HG02943 (cell line): ENCODE results near the gene MYO7A.

Experiments
- ATAC-seq: cut with Tn5 transposase; IDR thresholded peaks from one replicate; pipeline ENCODE4 v1.9.1; 2021; ENCODE audit warnings: mild to moderate bottlenecking, low read depth, moderate library complexity; ENCODE audit not compliant: unreplicated experiment

Gene MYO7A

DNA sequence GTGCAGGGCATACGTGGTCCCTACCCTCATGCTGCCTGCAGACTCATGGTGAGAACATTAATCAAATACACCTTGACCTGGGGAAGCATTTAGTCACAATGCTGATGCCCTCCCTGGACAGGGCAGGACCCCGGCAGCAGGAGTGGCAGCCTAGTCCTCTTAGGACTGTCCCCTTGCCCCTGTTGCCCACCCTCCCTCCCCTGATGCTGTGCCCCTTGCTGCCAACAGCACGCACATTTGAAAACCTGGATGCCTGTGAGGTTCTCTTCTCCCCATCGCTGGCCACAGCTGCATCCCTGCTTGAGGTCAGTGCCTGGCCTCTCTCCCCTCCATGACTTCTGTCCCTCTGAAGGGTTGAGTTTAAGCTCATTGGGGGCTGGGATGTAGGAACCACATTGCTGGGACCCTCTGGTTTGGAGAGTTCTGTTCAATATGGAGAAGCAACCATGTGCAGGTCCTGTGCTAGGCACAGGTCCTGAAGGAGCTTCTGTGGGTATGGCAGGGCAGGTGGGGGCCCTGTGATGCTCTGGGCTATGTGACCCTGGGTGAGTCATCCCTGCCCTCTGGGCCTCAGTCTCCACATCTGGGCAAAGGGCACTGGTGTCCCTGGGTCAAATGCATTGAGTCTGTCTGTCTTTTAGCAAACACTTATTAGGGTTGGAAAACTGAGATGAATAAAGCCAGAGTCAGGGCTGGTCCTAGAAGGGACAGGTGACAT lies 31.3 kb downstream of the MYO7A start:
- ATAC-seq: no peak

DNA sequence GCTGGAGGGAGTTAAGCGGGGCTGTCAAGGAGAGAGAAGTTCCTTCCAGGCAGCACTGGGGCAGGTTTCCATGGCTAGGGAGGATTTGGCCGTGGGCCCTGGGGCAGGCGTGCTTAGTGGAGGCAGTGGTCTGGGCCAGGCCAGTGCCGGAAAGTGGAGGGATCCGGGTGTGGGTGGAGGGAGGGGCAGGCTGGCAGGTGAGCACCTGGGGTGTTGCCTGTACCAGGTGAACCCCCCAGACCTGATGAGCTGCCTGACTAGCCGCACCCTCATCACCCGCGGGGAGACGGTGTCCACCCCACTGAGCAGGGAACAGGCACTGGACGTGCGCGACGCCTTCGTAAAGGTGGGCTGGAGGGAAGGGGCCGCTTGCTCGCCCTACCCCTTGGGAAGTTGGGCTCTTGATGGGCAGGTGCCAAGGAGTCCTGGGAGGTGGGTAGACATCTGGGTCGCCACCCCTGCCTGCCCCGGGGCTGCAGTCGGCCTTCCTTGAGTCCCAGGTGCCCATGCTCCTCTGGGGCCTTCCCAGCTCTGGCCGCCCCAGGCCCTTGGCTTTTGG lies 32.0 kb downstream of the MYO7A start:
- ATAC-seq: no peak

DNA sequence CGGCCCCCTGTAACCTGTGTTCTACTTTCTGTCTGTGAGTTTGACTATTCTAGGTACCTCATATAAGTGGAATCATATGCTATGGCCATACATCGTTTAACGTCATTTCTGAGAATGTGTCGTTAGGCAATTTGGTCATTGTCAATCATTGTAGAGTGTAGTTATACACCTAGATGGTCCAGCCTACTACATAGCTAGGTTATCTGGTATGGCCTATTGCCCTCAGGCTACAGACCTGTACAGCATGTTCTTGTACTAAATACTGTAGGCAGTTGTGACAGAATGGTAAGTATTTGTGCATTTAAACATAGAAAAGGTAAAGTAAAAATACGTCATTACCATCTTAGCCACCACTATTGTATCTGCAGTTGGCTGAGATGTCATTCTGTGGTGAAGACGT lies 35.2 kb downstream of the MYO7A start:
- no peak for ATAC-seq

DNA sequence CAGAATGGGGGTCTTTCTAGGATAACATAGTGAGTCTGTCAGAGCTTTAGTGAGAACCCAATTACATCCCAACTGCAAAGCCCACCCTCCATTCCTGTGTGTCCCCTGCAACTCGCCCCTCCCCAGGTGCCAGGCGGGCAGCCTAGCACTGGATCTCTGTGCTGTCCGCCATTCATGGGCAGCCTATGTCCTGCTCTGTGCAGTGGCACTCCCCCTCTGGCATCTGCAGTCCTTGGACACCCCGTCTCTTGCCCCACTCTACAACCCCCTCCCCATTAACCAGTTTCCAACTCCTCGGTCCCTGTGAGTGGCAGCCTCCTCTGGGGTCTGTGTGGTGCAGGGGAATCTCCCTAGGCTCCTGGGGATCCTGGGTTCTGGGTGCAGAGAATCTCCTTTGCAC lies 37.0 kb downstream of the MYO7A start:
- no peak for ATAC-seq

DNA sequence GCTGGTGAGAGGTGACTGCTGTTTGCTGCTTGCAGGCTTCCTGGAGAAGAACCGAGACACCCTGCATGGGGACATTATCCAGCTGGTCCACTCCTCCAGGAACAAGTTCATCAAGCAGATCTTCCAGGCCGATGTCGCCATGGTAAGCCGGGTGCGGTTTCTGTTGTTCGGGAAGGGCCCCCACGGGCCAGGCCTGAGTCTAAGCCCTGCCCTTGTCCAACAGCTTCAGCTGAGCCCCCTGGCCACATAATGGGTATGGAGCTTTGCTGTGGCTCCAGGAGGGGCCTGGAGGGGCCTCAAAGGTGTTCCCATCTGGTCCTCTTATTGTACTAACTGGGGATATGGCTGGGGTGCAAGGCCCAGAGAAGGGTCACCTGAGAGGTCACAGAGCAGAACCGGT lies 38.0 kb downstream of the MYO7A start:
- no peak for ATAC-seq

DNA sequence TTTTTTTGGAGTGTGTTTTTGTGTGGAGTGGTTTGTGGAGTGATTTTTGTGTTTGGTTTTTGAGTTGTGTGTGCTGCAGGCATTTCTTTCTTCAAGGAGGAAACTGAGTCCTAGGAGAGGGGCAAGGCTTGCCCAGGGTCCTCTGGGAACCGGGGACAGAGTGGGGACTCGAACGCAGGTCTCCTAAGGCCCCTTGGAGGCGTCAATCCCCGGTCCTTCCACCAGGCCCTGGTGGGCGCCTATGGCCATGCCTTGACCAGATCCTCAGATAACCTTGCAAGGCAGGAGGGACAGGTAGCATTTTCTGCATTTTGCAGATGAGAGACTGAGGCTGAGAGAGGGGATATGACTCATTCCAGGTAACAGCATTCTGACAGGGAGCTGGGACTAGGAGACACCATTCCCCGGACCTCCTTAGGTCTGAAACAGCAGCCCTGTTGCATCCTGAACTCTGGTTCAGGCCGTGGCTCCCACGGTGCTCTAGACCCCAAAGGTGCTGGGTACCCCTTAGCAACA lies 39.1 kb downstream of the MYO7A start:
- ATAC-seq: no peak

DNA sequence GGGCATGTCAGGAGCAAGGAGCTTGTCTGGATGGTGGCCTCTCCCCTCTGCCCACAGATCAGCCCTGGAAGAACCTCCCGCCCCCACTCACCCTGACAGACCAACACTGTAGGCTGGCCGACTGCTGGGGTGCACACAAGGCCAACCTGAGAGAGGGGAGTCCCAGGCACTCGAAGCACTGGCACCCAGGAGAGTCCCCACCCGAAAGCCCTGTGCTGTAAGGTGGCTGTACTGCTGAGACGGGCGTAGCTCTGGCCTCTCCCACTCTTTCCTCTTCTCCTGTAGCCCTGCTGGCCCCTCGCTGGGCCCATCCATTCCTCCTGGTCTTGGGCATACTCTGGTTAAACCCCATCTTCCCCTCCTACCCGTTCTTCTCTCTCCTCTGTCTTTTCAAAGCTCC lies 39.7 kb downstream of the MYO7A start:
- ATAC-seq: no peak

DNA sequence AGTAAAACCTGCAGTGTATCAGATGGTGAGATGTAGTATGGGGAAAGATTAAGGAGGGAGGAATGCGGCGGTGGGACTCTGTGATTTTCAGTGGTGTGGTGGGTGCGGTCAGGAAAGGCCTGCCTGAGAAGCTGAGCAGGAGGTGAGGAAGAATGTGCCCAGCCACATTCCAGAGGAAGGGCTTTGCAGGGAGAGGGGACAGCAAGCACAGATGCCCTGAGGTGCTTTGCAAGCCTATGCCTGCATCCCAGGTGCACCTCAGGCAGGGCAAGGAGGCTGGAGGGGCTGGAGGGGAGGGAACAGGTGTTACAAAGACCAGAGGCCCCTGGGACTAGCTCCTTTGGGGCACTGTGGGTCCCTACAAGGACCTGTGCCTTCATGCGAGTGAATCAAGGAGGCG lies 42.1 kb downstream of the MYO7A start:
- ATAC-seq: no peak

DNA sequence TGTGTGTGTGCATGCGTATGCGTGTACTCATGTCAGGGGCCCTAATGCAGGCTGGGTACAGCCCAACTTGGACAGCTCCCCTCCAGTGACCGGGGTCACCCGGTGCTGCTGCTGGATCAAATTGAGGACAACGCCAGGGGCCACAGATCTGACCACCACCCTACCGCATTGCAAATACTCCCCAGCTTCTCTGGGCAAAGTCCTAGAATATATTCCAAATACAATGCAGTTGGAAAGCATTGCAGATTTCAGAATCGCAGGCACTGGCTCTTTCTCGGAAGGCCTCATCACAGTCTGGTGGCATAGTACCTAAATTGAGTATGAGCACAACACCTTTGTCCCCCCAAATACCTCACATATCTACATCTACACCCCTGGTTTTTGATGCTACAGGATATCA lies 43.2 kb downstream of the MYO7A start:
- ATAC-seq: no peak

DNA sequence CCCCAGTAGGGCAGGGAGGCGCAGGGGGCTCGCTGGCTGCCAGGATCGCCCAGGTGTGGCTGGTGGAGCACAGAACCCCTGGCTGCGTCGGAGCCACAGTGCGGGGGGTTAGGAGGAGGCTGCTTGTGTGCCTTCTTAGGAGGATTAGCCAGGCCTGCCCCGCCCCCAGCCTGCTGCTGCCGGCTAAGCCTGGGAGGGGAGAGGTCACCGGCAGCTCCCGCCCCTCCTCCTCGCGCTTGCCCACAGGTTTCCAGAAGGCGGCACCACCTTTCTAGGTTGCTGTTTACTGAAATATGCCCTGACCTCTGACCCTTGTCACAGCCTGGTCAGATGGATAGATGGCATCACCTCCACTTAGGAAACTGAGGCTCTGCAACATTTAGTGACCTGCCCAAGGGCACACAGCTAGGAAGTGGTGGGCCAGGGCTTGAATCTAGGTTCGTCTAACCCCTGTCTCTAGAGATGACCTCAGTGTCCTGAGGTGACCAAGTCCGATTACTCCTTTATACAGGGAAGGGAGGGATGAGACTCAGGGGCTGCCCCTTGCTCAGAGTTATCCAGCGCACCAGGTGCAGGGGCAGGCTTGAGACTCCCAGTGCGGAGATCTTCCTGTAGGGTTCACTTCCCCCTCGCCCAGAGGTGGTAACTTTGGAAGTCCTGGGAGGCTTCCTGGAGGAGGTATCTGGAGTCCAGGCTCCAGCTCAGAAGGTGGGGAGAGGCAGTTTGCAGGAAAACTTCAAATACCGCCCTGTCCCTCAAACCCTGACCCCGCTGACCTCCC lies 44.0 kb downstream of the MYO7A start:
- no peak for ATAC-seq

DNA sequence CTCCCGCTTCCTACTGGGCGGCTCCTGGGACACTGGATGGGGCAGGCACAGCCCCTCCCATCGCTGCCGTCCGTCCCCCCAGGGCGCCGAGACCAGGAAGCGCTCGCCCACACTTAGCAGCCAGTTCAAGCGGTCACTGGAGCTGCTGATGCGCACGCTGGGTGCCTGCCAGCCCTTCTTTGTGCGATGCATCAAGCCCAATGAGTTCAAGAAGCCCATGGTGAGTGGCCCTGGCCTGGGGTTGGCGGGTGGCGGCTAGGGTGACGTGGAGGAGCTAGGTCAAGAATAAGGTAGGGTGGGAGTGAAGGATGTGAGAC lies 44.6 kb downstream of the MYO7A start:
- ATAC-seq: no peak

DNA sequence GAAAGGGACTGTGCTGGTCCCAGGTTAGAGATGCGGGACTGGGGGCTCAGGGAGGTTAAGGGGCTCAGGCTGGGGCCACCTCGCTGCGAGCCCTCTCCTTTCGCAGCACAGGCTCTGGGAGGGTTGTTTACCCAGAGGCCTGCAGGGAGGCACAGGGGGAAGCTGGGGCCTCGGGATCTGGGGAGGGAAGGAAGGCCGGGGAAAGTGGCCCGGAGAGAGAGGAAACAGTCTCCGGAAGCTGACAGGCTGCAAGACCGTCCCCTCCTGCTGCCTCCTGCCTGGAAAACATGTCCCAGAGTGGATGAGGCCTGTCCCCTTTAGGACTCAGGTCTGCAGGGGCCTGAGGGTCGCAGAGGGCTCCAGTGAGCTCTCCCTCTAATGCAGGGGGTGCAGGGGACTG lies 45.4 kb downstream of the MYO7A start:
- ATAC-seq: no peak

DNA sequence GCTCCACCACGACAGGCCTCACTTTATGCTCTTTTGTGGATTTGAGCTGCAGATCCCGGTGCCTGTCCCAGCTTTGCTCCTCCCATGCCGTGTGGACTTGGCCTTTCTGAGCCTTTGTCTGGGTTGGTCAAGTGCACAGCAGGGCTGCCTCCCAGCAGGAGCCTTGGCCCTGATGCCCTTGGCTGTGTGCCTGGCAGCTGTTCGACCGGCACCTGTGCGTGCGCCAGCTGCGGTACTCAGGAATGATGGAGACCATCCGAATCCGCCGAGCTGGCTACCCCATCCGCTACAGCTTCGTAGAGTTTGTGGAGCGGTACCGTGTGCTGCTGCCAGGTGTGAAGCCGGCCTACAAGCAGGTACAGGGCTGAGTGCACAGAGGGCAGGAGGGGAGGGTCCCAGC lies 46.5 kb downstream of the MYO7A start:
- ATAC-seq: no peak

DNA sequence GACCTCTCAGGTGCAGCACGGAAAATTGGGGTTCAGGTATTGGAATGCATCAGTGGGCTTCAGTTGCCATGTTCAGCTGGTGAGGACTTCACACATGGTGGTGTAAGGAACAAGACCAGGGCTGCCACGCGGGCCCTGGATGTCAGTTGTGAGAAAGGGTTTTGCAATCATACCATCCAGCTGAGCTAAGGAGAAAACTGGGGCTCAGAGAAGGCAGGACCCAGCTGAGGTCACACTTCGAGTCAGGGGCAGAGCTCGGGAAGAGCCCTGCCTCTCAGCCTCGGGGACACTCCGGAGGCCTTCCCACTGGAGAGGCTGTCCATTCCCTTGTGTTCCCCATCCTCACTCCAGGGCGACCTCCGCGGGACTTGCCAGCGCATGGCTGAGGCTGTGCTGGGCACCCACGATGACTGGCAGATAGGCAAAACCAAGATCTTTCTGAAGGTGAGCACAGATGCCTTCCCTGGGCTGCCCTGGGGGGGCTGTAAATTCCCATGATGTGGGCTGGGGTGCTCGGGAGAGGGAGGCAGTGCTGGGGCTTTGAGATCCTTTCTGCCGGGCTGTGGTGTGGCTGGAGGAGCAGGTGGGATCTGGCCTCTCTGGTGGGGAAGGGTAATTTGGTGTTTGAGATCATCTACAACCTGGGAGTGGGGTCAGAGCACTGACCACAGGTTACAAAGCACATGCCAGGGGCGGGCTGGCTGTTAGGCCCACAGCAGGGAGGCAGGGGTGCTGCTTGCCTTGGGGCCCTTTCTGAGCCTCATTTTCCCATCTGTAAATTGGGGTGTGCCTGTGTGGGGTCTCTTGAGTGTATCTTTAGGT lies 47.2 kb downstream of the MYO7A start:
- ATAC-seq: no peak

DNA sequence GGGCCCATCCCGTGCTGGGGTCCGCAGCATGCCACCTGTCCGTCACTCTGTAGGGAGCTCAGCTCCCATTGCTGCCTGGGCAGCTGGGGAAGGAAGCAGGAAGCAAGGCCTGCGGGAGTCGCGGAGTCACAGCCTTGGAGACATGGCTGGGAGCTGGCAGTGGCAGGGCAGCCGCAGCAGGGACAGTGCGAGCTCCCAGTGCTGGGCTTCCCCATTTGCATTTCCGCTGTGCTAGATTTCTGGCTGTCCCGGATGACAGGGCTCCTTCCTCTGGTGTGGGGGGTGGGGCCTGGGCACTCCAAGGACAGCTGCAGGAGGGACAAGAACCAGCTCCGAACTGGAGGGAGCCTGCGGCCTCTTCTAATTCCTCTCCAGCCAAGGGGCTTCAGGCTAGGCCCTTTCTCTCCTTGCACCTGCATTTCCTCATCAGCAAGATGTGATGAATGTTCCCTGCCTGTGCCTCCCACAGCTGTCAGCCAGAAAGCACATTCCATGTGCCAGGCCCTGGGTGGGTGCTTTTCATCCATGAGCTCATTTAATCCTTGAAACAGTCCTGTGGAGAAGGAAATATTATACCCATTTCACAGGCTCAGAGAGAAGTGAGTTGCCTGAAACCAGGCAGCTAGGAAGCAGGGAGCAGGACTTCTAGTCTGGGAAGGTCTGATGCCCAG lies 48.0 kb downstream of the MYO7A start:
- no peak for ATAC-seq

DNA sequence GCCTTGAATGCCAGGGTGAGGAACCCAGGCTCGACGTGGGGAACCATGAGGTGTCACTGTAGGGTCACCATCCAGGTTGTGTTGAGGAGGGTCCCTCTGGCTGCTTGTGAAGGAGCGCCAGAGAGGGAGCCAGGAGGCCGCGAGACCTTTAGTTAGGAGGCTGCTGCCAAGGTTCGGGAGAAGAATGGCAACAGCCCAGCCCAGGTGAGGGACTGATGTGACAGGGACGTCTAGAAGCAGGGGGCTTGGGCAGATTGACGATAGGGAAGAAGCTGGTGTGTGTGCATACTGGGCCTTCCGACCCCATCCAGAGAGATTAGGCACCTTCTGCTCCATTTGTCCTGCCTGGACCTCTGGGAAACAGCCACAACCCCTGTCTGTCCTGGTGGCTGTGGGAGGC lies 49.0 kb downstream of the MYO7A start:
- no peak for ATAC-seq

DNA sequence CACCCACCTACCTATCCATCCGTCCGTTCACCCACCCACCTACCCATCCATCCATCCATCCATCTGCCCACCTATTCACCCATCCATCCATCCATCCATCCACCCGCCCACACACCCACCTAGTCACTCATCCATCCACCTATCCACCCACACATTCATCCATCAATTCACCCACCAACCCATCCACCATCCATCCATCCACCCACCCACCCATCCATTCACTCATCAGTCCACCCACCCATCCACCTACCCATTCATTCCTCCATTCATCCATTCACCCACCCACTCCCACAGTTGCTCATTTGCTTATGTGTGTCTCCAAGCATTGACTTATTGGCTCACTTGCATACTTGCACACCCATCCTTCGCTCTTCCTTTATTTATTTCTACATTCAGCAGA lies 50.1 kb downstream of the MYO7A start:
- no peak for ATAC-seq

DNA sequence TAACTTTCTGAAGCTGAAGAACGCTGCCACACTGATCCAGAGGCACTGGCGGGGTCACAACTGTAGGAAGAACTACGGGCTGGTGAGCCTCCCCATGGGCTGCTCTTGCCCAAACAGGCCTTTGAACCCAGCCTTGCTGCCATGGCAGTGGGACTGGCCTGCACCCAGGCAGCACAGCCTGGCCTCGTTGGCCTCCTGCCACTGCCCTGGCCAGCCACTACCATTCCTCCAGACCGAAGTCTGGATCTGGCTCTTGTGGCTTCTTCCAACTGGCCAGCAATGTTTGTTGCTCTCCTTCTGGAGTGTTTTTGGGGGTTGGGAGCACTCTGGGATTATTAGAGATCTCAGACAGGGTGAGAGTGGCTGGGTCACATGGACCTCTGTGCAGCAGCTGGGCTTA lies 51.0 kb downstream of the MYO7A start:
- ATAC-seq: no peak

DNA sequence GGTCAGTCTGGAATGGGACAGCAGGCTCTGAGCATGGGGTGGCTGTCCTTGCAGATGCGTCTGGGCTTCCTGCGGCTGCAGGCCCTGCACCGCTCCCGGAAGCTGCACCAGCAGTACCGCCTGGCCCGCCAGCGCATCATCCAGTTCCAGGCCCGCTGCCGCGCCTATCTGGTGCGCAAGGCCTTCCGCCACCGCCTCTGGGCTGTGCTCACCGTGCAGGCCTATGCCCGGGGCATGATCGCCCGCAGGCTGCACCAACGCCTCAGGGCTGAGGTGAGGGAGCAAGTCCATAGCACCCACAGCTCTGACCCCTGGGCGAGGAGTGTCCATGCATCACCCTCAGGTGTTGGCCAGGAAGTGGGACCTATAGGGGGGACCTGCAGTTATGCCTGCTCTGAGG lies 51.6 kb downstream of the MYO7A start:
- ATAC-seq: no peak

DNA sequence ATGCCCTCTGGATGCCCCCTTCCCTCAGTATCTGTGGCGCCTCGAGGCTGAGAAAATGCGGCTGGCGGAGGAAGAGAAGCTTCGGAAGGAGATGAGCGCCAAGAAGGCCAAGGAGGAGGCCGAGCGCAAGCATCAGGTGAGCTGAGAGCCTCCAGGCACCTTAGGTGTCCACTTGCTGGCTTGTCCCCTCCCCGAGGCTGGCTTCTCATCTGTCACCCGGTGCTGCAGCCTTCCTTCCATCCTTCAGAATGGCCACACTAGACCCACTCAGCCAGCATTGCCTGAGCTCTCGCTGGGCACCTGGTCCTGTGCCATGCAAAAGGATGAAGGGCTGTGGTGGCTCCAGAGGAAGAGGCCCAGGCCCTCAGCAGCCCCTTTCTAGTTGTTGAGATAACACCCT lies 52.3 kb downstream of the MYO7A start:
- ATAC-seq: no peak

DNA sequence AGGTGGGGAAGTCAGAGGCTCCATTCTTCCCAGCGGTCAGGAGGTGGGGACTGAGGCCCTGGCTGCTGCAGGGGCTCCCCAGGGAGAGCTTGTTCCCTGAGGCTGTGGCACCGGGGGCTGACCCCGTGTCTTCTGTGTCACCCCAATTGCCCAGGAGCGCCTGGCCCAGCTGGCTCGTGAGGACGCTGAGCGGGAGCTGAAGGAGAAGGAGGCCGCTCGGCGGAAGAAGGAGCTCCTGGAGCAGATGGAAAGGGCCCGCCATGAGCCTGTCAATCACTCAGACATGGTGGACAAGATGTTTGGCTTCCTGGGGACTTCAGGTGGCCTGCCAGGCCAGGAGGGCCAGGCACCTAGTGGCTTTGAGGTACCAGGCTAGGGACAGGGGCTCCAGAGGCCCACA lies 53.2 kb downstream of the MYO7A start:
- ATAC-seq: no peak
